Stimulated activated CD4-positive, alpha-beta T cell treated with anti-CD3 and anti-CD28 coated beads, Interleukin-1b, Interleukin-23, amount 100 ng/mL, for 24 hours (primary cell): ENCODE measurements around the gene FUT7.
A peak's percentile ranks its signal among the peaks of the same experiment; 100 is the strongest.

Source experiments
- DNase-seq, 4 experiments: peaks; one replicate each; pipeline ENCODE4 v3.0.0-alpha.2; 2020; ENCODE audit warnings: low read depth in 4 of 4, low spot score in 1 of 4

FUT7 gene

GRCh38 chr9:137050570-137050969, 18.7 kb upstream of the FUT7 start:
- no peak for DNase-seq

GRCh38 chr9:137049544-137050449, 17.9 kb upstream of the FUT7 start:
- peak in 1 of 4 experiments; percentile 43 for DNase-seq

GRCh38 chr9:137048655-137049543, 17.0 kb upstream of the FUT7 start:
- DNase-seq: no peak

DNA sequence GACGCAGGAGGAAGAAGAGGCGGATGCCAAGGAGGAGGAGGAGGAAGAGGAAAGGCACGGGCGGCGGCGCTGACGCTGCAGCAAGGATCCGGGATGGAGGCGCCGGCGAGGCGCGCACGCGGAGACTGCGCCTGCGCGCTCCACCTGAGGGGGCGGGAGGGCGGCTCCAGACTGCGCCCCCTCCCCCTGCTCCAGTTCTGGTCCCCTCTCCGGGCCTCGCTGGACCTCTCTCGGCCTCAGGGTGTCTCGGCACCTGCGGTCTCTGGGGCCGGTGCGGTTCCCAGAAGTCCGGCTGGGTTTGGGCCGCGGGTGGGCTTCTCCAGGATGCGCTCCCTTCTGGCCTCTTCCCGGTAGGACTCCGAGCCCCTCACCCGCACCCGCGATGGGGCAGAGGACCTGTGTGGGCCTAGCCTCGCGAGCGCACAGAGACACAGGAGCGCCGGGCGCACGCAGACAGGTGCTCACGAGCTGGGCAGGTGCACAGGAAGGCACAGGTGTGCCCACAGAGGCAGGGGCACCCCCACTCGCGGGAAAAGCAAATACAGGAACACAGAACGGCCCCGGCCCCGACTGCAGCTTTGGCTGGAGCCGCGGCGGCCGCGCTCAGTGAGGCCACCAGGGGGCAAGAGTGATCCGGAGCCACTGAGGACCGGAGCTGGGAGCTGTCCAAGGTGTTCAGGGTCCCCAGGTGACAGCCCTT, 14.3 kb upstream of the FUT7 start, which contains the start of gene NPDC1:
Gene NPDC1 (minus strand): TSS at position 90 of the 700 bp plus-strand sequence. CDS start 188 bp downstream, outside the sequence.
- DNase-seq: peak; percentile 60 to 75 (median 70)

- DNase-seq: no peak
Observed at GRCh38 chr9:137045294-137046087, 13.6 kb upstream of the FUT7 start.

GRCh38 chr9:137044502-137045177, 12.8 kb upstream of the FUT7 start:
- DNase-seq: no peak

DNA sequence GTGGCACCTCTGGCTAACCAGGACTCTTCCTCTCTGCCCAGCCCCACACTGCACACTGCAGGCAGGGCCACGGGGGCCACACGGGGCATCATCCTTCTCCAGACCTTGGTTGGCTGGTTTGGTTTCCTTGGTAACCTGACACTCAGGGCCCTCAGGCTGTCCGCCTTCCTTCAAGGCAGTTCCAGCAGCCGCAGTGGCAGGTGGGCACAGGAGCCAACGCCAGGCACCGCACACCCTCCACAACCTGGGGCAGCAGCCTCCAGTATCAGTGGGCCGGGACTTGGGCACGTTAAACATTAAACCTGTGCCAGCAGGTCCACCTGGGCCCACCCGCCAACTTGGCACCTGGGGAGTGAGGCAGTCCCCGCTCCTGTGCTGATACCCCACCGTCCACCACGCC, 12.1 kb upstream of the FUT7 start:
- DNase-seq: no peak

DNA sequence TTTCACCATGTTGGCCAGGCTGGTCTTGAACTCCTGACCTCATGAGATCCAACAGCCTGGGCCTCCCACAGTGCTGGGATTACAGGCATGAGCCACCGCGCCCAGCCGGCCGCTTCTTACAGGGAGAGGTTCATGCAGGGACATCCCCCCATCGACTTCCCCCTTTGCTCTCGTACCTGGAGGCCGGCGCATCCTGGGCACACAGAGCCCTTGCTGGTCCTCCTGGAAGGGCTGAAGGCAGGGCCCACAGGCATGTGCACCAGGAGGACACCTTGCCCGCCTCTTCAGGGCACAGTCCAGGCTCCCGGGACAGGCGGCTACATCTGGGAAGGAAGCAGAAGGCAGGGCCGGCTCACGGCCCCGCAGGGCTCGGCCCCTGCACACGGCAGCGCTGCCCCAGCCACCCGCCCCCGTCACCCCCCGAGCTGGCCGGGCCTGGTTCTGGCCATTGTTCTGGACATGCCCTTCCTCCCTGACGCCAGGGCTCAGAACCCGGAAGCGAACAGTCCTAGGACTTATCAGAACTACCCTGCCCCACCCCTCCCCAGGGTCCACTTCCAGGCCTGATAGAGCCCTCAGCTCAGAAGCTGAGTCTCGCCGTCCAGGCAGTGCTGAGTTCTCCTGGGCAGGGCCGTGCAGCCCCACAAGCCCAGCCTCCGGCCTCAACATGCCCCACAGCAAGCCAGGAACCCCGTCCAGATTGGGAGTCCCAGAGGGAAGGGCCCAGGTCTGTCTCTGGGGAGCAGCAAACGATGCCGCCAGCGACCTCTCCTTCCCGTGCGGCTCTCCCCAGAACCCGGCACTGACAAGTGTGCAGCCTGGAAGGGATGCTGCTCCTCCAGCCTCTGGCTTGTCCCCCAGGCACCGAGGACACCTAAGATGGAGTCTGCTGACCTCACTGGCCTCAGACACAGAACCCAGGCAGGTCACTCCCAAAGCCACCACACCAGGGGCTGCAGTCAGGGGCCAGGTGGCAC, 11.2 kb upstream of the FUT7 start:
- DNase-seq: no peak

GRCh38 chr9:137041124-137041523, 9.2 kb upstream of the FUT7 start:
- DNase-seq: no peak

DNA sequence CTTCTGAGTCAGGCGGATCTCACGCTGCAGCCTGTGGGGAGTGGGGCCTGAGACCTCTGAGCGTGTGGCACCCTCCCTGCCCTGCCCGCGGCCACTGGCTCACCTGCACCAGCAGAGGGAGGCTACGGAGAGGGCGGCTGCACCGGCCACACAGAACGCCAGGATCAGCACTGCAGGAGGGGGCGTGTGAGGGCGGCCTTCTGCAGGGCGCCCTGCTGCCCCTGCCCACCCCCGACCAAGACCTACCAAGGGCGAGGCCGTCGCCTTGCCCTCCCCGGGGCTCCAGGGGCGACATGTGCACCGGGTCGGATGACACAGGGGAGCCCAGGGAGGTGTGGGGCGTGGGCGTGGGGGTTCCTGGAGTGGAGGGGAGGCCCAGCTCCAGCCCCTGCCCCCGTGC, 8.7 kb upstream of the FUT7 start:
- DNase-seq: no peak

DNA sequence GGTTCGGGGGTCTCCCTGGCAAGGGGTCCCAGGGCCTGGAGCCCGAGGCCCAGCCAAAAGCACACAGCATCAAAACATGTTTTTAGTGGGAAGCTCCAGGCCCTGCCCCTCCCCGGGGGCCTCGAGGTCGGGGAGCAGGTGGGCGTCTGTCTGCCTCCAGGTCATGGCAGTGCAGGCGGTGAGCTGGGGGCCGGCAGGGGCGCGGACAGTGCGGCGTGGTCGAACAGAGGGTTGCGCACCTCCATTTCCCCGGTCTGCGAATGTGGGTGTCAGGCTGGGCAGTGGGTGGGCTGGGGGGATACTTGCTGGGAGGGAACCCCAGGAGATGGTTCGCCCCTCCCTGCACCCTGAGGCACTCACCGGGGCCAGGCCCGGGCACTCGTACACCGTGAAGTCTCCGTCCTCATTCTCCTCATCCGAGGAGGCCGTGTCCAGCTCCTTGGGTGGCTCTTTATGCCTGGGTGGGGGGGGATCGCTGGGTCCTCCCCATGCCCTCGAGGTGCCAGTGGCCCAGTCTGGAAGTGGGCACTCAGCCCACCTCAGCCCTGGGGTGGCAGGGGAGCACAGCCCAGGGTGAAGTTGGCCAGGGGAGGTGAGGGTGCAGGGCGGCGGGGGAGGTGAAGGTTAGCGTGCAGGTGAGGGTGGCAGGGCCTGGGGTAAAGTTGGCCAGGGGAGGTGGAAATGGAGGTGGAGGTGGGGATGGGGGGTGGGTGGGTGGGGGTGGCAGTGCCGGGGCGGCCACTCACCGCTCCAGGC, 7.9 kb upstream of the FUT7 start:
- DNase-seq: no peak

GRCh38 chr9:137038916-137039315, 7.0 kb upstream of the FUT7 start:
- no peak for DNase-seq

GRCh38 chr9:137037483-137037882, 5.6 kb upstream of the FUT7 start:
- DNase-seq: no peak

DNA sequence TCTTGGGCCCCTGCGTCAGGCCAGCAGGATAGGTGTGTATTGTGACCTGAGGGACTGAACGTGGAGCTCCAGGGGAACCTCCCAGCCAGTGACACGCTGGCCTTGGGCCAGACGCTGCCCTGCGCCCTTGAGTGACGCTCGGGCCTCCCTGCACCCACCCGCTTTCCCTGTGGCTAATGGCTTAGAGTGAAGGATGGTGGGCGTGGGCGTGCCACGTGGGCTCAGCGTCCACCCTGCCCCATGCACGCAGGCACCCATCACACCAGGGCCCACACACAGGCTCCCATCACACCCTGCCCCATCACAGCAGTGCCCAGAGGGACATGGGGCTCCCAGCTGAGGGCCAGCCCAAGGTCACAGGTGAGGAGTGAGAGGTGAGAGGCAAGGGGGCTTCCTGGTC, 5.1 kb upstream of the FUT7 start:
- no peak for DNase-seq

DNA sequence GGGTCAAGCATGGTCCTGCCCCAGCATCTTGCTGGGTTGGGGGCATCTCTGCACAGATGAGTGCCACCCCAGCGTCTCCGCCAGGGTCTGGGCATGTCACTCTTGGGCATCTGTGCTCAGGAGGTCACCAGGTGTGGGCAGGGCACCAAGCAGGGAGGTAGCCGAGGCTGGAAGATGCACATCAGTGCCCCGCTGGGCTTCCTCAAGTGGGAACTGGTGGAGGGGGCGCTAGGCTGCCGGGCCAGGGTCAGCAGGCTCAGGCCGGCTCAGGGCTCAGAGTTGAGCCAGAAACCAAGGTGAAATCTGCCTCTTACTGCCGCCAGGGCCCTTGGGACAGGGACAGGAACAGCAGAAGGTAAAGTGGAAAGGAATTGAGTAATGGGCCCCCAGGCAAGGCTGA, 4.0 kb upstream of the FUT7 start:
- no peak for DNase-seq

DNA sequence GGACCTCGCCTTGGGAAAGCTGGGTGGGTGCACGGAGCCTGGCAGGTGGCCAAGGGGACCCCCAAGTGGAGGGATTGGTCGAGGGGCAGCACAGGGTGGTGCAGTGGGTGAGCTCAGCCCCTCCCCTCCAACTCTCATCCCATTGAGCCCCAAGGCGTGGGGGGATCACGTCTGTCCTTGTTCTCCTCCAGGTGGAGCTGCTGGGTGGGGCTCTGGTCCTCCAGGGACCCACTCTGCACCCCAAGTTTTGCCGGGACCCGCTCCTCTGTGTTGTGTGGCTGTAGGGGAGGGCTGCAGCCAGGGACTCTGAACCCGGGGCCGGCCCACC, 3.6 kb upstream of the FUT7 start:
- DNase-seq: no peak

DNA sequence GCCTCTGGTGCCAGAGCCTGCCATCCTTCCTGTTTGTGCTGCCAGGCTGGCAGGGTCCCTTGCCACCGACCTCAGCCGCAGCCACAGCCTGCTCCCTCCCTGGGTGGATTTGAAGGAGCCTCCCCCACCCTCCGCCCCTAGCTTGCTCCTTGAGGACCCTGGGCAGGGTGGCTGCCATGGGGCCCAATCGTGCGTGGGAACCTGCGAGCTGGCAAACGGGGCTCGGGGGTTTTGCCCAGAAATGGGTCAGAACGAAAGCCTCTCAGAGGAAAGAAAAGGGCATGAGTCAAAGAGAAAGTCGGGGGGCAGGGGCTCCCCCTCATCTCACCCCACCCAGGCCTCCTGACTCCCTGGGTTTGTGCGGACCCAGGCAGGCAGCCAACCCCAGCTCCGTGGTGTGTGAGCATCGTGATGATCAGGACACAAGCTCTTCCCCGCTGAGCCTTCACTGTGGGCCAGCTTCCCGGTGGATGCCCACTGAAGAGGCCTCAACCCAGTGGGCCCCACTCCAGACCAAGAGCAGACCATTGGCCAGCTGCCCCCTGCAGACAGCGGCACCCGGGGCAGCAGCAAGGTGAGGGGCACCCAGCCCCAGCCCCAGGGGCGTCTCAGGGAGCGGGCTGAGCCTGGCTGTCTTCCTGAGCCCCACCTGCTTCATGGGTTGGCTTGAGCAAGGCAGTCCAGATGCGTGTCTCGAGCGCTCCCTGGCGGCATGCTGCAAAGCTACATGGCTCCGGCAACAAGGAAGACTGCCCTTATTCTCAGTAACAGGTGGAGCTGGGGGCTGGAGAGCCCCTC, 3.0 kb upstream of the FUT7 start:
- peak; percentile 71 to 84 (median 78) for DNase-seq
